Activated T-cell treated with anti-CD3 and anti-CD28 coated beads for 4 hours (primary cell): ENCODE results near the gene GLTPD2.
A peak's percentile ranks its signal among the peaks of the same experiment; 100 is the strongest.

Experiments used
- DNase-seq: peaks from one replicate; pipeline ENCODE4 v3.0.0-alpha.2; 2020

The GLTPD2 gene

DNA sequence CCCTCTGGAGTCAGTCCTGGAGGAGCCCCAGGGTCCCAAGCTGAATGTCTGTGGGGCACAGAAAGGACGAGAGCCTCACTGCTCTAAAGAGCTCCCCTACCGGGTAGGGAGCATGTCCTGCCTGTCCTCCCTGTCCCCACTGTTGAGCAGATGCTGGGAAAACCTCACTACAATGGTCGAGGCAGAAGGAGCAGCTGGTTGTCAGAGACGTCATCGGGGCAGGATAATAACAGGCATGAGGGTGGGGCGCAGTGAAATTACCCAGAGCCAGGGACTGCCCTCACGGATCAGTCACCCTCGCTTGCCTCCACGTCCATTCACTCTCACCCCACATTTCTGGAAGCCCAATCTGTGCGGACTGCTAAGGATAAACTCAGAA, 16.5 kb upstream of the GLTPD2 start:
- DNase-seq, result no peak

DNA sequence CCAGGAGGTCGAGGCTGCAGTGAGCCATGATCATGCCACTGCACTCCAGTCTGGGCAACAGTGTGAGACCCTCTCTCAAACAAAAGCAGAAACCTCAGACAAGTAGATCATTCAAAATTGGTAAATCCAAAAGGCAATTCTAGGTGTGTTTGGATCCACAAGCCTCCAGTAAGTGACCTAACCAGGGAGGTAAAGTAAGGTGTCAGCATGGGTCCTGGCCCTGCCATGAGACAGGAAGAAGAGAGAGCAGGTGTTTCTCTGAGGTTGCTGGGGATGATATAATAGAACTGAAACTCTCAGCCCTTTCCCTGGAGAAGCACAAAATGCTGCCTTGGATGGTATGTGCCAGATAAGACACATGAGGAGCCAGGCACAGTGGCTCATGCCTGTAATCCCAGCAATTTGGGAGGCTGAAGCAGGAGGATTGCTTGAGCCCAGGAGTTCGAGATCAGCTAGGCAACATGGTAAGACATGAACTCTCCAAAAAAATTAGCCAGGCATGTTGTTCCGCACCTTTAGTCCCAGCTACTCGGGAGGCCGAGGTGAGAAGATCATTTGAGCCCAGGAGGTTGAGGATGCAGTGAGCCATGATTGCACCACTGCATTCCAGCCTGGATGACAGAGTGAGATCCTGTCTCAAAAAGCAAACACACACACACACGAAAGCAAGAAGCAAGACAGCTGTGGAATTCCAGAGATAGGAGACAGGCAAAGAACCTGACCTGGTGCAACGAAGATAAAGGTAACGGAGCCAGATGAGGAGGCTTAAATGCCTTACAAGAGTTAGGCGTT, 10.6 kb upstream of the GLTPD2 start:
- DNase-seq, result no peak

DNA sequence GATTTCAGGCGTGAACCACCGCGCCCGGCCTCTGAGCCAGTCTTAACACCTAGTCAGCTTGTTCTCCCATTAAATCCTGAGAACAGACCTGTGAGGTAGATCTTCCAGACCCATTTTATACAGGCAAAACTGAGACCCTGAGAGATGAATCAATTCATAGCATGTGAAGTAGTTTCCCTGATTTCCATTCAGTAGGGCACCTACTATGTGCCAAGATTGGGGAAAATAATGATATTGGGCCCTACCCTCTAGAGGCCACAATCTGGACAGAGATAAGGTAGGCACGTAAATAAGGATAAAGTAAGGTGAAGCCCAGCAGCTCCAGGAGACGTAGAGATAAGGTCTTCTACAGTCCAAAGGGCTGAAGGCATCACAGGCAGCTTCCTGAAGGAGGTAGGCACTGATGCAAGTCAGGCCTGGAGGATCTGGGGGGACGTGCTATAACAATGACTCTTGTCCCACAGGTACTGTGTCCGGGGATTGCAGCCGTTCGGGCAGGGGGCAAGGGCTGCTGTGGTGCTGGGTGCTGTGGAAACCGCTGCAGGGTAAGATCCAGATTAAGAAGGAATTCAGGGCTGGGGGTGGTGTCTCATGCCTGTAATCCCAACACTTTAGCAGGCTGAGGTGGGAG, 8.3 kb upstream of the GLTPD2 start:
- DNase-seq, result no peak

DNA sequence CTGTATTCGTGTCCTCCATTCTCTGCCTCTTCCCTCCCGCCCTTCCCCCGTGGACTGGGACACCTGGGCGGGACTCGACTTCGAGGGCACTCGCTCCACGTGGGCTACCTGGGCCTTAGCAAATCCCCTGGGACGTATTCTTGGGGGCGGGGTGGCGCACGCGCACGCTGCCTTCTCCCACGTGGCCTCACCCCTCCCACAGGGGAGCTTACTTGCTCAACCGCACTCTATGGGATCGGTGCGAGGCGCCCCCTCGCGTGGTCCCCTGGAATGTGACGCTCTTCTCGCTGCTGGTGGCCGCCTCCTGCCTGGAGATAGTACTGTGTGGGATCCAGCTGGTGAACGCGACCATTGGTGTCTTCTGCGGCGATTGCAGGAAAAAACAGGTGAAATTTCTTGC, 6.1 kb upstream of the GLTPD2 start:
- no peak for DNase-seq

DNA sequence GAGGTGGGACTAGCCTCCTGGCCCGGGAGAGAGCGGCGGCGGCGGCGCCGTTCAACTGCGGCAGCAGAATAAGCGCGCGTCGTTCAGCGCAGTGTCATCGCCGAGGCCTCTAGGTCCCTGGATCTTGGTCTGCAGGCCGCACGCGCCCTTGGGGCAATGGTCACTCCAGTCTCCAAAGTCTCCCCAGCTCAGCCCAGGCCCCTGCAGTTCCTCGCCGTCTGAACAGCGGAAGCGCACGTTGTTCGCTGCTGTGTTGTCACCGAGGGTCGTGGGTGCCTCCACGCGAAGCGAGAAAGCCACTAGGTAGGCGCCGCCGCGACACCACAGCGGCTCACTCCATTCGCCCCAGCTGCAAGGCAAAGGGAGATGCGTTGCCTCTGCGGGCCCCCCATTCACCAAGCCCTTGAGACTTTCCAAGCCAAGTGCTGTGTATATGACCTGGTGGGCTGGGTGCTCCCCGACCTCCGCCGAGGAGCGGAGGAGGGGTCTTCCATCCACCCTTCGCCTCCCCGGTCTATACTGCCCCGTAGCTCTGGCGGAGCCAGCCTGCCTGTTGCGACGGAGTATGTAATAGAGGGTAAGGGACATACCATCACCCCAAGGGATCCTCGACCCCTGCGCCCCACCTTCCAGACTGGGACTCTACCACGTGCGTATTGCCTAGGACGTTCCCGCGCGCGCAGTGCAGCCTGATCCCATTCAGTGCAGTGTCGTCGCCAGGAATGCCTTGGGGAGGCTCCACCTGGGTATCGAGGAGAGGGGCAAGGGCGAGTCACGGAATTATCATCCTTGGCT, 3.3 kb upstream of the GLTPD2 start:
- DNase-seq, result no peak

DNA sequence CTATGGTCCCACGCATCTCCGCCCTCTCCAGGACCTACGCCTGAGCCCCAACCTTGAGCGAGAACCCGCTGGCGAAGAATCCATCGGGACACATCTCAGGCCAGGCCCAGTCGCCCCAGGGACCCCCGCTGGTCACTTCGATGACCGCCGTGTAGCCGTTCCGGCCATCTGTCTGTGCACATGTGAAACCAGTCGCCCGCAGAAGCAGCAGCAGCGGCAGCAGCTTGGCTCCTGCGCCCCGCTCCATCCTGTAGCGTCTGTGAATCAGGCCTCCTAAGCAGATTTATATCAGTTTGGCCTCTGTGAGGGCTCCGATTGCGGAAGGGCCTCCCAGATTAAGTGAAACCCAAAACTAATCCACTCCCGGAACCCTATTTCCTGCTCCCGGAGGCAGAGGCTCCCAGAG, 2.7 kb upstream of the GLTPD2 start, which contains the start of gene VMO1:
VMO1 (minus strand) TSS at position 259 of the 406 bp plus-strand sequence; CDS start at position 247, 12 bp downstream.
- no peak for DNase-seq

DNA sequence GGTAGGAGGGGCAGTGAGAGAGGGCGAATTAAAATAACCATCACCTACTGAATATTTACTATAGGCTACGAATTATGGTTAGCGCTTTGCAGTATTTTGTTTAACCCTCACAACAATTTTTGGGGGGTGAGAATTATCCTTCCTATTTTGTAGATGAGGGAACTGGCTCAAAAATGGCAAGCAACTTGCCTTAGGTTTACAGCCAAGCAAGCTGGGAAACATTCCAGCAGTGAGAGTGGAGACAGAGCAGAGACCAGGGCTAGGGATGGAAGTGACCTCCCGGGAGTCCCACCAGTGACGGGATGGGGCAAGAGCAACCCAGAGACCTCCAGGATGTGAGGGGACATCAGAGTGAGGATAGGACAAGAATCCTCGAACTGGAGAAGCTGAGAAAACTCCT, 2.2 kb upstream of the GLTPD2 start:
- DNase-seq, result no peak

DNA sequence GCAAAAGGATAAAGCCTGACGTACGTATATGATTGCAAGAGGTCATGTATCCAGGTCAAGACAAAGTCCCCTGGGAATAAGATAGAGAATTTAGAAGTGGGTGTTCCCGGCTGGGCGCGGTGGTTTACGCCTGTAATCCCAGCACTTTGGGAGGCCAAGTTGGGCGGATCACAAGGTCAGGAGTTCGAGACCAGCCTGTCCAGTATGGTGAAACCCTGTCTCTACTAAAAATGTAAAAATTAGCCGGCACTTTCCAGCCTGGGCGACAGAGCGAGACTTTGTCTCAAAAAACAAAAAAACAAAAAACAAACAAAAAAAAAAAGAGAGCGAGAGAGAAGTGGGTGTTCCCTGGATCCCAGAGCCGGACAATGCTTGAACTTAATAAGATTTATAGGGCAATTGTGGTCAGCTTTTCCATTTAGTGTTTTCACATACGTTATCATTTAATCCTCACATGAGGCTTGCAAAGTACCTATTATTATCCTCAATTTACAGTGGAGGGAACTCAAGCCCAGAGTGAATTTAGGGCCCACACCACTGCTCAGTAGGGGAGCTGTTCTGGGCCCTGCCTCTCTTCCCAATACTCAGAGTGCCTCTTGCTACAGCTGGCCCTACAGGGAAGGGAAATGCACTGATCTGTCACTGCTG, 481 bp upstream of the GLTPD2 start:
- no peak for DNase-seq

DNA sequence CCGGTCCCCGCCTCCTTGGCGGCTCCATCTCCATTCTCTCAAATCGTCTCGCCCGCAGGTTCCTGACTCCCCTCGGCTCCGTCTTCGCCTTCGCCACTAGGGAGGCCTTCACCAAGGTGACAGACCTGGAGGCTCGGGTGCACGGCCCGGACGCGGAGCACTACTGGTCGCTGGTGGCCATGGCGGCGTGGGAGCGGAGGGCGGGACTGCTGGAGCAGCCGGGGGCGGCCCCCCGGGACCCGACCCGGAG, 862 bp downstream of the GLTPD2 start:
- no peak for DNase-seq

DNA sequence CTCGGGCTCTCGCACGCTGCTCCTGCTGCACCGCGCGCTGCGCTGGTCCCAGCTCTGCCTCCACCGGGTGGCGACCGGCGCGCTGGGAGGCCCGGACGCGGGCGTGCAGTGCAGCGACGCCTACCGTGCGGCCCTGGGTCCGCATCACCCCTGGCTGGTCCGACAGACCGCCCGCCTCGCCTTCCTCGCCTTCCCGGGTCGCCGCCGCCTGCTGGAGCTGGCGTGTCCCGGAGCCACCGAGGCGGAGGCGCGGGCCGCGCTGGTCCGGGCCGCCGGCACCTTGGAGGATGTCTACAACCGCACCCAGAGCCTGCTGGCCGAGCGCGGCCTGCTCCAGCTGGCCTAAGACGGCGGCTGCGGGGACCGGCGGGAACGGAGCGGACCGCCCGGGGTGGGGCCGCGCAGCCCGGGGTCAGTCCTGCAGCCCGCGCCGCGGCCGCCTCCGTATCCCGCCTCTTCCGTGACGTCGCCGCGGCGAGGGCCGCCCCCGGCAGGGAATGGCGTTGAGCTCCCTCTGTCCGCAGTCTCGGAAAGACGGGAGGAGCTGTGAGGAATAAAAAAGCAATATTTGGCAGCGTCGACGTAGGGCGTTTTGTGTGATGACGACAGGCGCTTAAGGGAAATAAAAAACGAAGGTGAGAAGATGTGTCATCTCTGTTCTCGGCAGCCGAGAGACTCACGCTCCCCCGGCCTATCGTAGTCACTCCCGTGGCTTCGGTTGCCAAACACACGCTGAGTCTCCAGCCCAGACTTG, 1.4 kb downstream of the GLTPD2 start:
- peak; percentile 55 for DNase-seq

DNA sequence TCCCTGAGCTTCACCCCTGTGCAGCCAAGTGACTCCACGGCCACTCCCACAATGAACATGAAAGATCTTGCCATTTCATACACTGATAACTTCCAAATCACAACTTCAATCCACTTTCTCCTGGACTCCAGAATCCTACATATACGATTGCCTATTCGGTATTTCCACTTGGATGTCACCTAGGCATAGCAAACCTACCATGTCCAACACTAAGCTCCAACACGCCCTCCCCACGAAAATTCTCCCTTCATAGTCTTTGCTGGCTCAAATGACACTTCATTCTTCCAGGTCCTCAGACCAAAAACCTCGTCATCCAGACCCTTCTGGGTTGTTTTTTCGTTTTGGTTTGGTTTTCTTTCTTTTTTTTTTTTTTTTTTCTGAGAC, 1.9 kb downstream of the GLTPD2 start:
- no peak for DNase-seq

DNA sequence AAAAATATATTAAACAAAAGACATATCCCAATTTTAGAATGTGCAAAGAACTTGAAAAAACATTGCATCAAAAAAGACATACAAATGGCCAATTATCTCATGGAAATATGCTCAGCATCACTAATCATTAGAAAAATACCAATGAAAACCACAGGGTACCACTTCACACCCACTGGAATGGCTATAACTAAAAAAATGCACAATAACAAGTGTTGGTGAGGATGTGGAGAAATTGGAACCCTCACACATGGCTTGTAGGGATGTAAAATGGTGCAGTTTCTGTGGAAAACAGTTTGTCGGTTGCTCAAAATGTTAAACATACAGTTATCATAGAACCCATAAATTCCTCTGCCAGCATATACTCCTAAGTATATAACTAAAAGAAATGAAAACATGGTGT, 6.4 kb downstream of the GLTPD2 start:
- DNase-seq, result no peak

DNA sequence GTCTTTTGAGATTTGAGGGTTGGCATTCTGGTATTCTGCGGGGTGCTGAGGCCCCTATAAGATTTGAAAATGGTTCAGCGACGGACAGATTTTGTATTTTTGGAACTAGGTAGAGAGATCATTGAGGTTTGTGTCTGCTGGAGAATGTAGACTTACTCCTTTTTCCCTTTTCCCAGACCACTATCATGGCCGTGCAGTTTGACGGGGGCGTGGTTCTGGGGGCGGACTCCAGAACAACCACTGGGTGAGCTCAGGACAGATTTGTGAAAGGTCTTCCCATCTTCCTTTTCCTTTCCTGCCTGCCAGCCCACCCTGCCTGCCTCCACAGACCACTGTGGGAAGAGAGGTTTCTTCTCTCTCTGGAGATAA, 7.8 kb downstream of the GLTPD2 start:
- no peak for DNase-seq

DNA sequence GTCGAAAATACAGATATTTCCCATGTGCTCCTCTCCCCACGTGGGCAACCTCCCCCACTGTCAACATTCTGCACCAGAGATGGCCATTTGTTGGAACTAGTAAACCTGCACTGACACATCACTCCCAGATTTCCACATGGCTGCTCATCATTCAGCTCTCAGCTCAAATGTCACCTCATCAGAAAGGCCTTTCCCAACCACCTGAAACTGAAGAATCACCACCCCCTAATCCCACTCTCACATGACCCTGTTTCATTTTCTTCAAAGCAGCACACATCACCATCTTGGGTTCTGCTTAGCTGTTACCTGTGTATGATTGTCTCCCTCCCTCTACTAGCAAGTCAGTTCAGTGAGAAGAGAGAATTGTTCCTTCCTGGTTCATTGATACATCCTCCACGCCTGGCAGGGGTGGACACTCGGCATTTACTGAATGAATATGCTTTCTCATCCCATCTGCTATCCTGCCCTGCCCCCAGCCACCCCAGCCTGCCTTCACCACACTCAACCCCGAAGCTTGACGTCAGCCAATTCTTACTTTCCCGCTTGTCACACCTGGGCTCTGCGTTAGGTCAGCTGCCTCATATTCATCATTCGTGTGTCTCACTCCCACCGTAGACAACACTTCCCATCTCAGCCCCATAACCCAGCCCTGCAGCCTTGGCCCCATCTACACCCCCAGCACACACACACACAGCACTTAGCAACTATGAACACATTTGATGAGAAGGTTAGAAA, 11.9 kb downstream of the GLTPD2 start:
- DNase-seq, result no peak

DNA sequence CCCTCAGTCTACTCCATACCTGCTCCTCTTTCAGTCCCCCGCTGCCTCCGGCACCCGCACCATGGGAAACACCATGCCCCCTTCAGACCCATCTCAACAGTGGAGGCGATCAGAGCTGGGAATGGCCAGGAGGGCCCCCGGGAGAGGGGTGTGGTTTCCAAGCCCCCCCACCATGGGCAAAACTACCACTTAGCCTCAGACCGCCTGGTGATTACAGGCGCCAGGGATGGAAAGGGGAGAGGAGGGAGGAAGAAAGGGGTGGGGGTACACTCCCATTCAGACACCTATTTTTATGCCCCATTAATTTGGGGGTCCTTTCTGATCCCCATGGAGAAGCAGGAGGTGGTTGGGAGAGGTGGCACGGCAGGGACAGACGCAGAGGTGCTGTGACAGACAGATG, 13.5 kb downstream of the GLTPD2 start, which contains the start of gene C17orf114:
C17orf114 (minus strand) TSS at position 101 of the 400 bp plus-strand sequence.
- no peak for DNase-seq

DNA sequence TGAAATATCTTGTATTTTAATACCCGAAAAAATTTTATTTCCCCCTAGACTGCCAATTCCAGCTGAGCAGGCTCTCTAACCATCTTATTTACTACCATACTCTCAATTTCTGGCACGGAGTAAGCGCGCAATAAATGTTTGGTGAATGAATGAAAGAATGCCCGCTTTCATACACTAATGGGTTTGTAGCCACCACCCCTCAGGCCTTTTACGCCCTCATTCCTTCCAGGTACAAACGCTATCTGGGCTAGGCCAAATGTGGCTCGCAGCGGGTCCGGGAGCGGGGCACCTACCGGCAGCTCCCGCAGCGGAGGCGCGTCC, 17.7 kb downstream of the GLTPD2 start:
- DNase-seq, result no peak

DNA sequence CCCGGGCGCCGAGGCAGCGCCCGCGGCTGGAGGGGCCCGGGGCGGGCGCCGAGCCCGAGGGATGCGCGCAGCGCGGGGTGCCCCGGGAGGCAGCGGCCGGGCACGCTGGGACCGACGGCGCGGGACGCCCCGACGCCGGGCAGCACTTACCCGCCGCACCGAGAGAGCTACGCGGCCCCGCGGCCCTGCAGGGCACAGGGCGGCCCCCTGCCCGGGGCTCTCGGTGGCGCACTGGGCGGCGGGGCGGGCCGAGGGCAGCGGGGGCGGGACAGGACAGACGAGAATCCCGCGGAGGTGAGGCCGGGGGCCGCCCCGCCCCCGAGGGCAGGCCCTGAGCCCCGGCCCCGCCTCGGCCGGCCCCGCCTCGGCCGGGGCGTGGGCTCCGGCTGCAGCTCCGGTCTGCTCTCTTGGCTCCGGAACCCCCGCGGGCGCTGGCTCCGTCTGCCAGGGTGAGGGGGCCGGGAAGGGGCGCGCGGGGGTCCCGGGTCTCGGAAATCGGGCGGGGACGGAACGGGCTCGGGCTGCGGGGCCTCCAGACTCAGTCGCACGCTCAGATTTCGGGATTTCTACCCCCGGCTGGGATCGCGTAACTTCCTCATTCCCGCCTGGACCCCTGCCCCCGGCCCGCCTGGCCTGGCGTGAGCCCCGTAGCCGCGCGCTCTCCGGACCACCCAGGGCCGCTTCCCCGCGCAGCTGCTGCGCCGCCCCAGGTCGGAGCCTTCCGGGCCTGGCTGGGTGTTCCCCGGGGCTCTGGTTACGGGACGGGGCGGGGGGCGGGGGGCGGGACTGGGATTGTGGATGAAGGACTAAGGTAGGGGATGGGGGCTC, 18.2 kb downstream of the GLTPD2 start, which contains the start of gene PLD2:
PLD2 (plus strand) TSS at position 376 of the 828 bp plus-strand sequence. CDS start 621 bp downstream, outside the sequence.
- peak; percentile 70 for DNase-seq

DNA sequence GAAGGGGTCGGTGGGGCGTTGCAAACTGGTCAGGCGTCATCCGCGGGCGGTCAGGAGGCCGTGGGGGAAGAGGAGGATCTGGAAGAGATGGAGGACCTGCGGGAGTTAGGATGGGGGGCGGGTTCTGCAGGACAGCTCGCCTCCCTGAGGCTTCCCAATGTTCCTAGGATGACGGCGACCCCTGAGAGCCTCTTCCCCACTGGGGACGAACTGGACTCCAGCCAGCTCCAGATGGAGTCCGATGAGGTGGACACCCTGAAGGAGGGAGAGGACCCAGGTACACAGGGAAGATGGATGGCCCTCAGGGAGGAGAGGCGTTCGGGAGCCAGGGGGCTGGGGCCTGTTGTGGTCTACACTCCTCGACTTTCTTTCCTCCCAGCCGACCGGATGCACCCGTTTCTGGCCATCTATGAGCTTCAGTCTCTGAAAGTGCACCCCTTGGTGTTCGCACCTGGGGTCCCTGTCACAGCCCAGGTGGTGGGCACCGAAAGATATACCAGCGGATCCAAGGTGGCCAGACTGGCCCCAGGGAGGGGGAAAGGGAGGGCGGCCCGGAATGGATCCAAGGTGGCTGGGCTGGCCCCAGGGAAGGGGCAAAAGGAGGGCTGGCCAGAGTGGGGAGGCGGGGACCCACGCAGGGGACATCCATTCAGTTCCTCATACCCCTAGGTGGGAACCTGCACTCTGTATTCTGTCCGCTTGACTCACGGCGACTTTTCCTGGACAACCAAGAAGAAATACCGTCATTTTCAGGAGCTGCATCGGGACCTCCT, 19.0 kb downstream of the GLTPD2 start:
- no peak for DNase-seq

DNA sequence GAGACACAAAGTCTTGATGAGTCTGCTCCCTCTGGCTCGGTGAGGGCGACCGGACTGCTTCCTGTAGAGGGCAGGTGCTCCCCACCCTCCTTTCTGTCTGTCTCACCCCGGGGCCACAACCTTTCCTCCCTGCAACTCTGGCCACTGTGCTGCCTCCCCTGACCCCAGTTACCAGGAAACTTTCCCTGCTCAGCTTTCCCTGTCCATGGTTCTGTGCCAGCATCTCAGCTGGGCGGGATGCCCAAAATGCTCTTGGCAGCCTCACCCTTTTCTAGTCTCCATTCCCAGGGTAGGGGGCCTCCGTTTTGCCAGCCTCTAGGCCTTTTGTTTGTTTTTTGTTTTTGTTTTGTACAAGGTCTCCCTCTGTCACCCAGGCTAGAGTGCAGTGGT, 19.6 kb downstream of the GLTPD2 start:
- DNase-seq, result no peak

DNA sequence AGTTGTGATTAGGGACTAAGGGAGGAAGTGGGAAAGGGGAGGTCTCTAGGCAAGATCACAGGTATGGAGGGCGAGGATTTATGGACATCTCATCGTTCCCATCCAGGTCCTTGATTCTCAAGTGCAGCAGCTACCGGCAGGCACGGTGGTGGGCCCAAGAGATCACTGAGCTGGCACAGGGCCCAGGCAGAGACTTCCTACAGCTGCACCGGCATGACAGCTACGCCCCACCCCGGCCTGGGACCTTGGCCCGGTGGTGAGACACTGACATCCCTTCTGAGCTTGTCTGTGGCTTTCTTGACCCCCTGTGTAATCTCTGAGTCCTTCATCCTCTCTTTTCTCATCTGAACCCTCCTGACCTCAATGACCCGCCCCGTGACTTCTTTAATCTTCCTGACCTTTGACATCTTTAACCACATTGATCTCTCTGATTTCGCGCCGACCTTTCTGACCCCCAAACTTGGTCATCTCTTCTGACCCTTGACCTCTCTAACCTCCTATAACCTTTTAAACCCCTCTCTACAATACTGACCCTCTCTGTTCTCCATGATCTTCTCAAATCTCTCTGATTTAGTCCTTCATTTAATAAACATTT, 22.0 kb downstream of the GLTPD2 start:
- DNase-seq, result no peak
